ENCODE measurements around the gene DCXR.

Gene DCXR

DNA sequence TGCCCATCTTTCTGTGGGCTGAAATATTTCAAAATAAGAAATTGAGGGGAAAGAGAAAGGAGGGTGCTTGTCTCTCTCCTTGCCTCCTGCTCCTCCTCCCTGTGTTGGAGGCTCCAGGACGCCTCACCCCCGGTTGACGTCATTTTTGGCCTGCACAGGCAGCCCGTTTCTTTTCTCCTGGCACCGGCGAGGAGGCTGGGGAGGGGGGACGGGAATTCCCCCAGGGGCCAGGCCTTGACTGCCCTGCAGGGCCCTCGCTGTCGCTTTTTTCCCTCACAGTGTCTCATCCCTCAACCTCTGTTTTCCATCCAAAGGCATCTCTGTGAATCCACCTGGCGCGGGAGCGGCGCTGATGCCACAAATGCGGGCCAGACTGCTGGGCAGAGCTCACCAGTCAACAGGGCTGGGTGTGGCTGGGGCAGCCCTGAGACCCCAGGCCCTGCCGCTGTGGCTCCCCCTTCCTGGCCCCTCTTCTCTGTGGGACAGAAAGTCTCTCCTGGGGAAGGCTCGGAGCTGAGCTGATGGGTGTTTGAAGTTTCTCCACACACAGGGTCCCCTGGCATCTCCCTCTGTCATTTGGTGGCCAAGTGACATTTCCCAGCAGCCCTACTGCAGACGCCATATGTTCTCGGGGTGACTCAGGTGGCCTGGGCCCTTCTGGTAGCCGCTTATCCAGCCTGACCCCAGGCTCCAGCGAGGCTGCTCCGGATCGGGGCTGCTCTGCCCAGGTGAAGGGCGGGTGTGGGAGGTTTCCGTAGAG lies 30.8 kb downstream of the DCXR start:
- Histone ChIP-seq H3K9me3 (ENCODE audit: insufficient read depth, low read length) (no peaks in the 10 kb centered on the region), H3K9ac (ENCODE audit: insufficient read length, low read depth) (peak overlapping the region; percentile 28), H3K36me3 (ENCODE audit: insufficient read depth, insufficient read length, low read length) (peaks cover 23% of the 10 kb centered on the region), H3K4me3 (ENCODE audit: insufficient read length, low read depth) (no peak overlapping the region), H3K4me1 (ENCODE audit: insufficient read depth, insufficient read length) (peaks cover 41% of the 10 kb centered on the region), H3K27me3 (ENCODE audit: insufficient read depth, insufficient read length) (no peaks in the 10 kb centered on the region)
- no peak for DNase-seq (ENCODE audit: low read depth, low spot score)
- TF ChIP-seq YY1 (IDR thresholded peaks at IDR 0.05; ENCODE audit: insufficient read depth, insufficient read length): no peak
- TF ChIP-seq SUZ12 (IDR thresholded peaks at IDR 0.05; ENCODE audit: extremely low read depth, insufficient read depth, insufficient read length): no peak
- no peak for TF ChIP-seq ZNF274 (IDR thresholded peaks at IDR 0.05; ENCODE audit: low read depth, low read length)

DNA sequence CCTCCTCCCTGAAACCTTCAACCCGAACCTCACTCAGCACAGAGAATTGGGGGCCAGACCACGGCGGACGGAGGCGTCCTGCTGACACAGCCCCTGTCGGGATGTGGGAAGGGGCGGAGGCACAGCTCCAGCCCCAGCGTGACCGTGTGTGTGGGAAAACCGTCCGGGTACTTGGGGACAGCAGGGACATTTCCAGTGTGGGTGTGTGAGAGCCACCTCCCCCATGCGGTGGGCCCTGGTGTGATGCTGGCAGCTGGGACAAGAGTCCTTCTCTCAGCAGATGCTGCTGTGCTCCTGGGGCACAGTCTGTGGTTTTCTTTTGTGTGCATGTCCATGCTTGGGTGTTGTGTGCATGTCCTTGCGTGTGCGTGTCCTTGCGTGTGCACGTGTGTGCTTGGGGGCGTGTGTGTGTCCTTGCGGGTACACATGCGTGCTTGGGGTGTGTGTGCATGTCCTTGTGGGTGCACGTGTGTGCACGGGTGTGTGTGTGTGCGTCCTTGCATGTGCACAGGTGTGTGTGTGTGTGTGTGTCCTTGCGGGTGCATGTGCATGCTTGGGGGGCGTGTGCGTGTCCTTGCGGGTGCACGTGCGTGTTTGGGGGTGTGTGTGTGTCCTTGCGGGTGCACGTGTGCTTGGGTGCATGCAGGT lies 31.7 kb downstream of the DCXR start:
- no peaks in the 10 kb centered on the region for H3K27me3 ChIP-seq (ENCODE audit: insufficient read depth, insufficient read length)
- H3K4me1 ChIP-seq (ENCODE audit: insufficient read depth, insufficient read length): peaks cover 41% of the 10 kb centered on the region
- H3K36me3 ChIP-seq (ENCODE audit: insufficient read depth, insufficient read length, low read length): peaks cover 20% of the 10 kb centered on the region
- H3K9ac ChIP-seq (ENCODE audit: insufficient read length, low read depth): no peak overlapping the region
- no peak for DNase-seq (ENCODE audit: low read depth, low spot score)
- no peak for TF ChIP-seq ZNF274 (IDR thresholded peaks at IDR 0.05; ENCODE audit: low read depth, low read length)
- no peak for TF ChIP-seq SUZ12 (IDR thresholded peaks at IDR 0.05; ENCODE audit: extremely low read depth, insufficient read depth, insufficient read length)
- no peak for TF ChIP-seq YY1 (IDR thresholded peaks at IDR 0.05; ENCODE audit: insufficient read depth, insufficient read length)
- H3K4me3 ChIP-seq (ENCODE audit: insufficient read length, low read depth): no peak overlapping the region
- no peaks in the 10 kb centered on the region for H3K9me3 ChIP-seq (ENCODE audit: insufficient read depth, low read length)

DNA sequence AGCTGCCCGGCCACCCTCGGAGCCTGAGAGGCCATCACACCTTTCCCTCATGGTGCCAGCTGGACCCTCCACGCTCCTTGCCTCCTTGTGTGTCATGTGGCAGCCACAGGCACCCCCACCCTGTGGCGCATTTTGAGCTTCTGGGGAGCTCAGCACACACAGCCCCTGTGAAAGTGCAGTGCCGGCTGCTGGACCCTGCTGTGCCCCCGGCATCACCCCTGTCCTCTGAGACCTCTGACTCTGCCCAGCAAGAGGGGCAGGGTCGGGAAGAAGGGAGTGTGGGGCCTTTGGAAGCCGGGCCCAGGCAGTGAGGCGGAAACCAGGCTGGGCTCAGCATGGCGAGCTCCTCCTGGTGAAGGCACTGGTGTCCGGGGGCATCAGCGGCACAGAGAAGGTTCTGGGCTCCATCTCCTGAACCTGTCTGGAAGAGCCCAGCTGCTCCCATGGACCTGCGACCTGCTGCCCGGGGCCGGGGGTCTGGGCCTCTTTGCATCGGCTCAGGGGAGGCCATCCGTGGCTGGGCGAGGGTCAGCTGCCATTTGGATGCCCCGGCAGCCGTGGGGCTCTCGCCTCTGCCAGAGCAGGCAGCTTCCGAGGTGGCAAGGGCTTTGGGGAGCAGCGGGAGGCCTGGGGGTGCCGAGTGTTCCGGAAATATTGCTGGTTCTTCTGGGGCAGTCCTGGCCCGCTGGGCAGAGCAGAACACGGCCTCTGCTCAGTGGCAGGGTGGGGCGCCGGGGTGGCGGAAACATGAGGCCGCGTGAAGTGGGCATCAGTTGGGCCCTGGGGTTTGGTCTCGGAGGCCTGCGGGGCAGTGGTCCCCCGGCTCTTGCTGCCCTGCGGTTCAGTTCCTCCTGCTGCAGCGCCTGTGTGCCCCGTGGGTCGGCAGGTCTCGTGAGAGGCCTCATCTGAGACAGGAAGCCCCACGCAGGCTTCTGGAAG lies 32.7 kb downstream of the DCXR start:
- no peaks in the 10 kb centered on the region for H3K9me3 ChIP-seq (ENCODE audit: insufficient read depth, low read length)
- peak overlapping the region; percentile 24 for H3K9ac ChIP-seq (ENCODE audit: insufficient read length, low read depth)
- TF ChIP-seq SUZ12 (IDR thresholded peaks at IDR 0.05; ENCODE audit: extremely low read depth, insufficient read depth, insufficient read length) (no peak), ZNF274 (IDR thresholded peaks at IDR 0.05; ENCODE audit: low read depth, low read length) (no peak), YY1 (IDR thresholded peaks at IDR 0.05; ENCODE audit: insufficient read depth, insufficient read length) (no peak)
- no peaks in the 10 kb centered on the region for H3K27me3 ChIP-seq (ENCODE audit: insufficient read depth, insufficient read length)
- H3K4me1 ChIP-seq (ENCODE audit: insufficient read depth, insufficient read length): peaks cover 48% of the 10 kb centered on the region
- no peak for DNase-seq (ENCODE audit: low read depth, low spot score)
- H3K36me3 ChIP-seq (ENCODE audit: insufficient read depth, insufficient read length, low read length): peaks cover 17% of the 10 kb centered on the region
- H3K4me3 ChIP-seq (ENCODE audit: insufficient read length, low read depth): no peak overlapping the region

DNA sequence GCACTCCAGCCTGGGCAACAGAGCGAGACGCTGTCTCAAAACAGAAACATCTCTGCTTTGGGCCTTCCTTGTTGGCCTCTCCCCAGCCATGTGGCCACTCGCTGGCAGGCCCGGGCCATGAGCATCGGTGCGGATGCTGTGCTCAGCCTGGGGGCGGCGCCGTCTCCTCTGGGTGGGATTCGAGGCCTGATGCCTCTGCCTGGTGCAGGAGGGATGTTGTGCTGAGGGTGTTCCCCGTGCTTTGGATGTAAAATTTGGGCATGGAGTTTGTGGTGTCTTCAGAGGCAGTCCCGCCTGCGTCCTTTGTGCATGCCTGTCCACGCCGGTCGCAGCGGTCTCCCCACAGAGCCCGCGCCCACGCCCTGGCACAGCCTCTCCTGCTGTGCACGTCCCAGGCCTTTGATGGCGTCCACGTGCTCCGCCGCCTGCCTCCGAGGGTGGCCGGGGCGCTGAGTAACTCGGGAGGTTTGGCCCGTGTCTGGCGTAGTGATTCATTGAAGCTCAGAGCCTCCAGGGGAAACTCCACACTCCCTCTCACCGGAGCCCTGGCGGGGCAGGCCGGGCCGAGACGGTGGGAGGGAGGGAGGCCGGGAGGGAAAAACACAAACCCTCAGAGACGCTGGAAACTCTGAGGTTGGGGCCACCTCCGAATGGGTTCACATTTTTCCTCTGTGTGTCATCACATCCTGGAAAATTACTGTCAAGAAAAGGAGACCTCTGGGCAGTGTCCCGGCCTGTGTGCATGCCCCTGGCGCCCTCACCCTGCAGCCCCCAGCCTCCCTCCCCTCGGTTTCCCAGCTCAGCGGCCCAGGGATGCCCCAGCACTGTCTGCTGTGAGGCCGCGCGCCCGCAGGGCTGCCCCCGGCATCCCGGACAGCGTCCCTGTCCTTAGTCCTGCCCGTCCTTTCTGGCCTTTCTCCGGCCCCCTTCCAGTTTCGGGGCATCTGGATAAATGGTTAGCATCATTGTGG lies 33.8 kb downstream of the DCXR start:
- Histone ChIP-seq H3K9ac (ENCODE audit: insufficient read length, low read depth) (peak overlapping the region; percentile 58), H3K4me1 (ENCODE audit: insufficient read depth, insufficient read length) (peaks cover 52% of the 10 kb centered on the region), H3K4me3 (ENCODE audit: insufficient read length, low read depth) (no peak overlapping the region), H3K36me3 (ENCODE audit: insufficient read depth, insufficient read length, low read length) (peaks cover 11% of the 10 kb centered on the region), H3K9me3 (ENCODE audit: insufficient read depth, low read length) (no peaks in the 10 kb centered on the region), H3K27me3 (ENCODE audit: insufficient read depth, insufficient read length) (no peaks in the 10 kb centered on the region)
- no peak for DNase-seq (ENCODE audit: low read depth, low spot score)
- TF ChIP-seq YY1 (IDR thresholded peaks at IDR 0.05; ENCODE audit: insufficient read depth, insufficient read length) (no peak), SUZ12 (IDR thresholded peaks at IDR 0.05; ENCODE audit: extremely low read depth, insufficient read depth, insufficient read length) (no peak), ZNF274 (IDR thresholded peaks at IDR 0.05; ENCODE audit: low read depth, low read length) (no peak)

DNA sequence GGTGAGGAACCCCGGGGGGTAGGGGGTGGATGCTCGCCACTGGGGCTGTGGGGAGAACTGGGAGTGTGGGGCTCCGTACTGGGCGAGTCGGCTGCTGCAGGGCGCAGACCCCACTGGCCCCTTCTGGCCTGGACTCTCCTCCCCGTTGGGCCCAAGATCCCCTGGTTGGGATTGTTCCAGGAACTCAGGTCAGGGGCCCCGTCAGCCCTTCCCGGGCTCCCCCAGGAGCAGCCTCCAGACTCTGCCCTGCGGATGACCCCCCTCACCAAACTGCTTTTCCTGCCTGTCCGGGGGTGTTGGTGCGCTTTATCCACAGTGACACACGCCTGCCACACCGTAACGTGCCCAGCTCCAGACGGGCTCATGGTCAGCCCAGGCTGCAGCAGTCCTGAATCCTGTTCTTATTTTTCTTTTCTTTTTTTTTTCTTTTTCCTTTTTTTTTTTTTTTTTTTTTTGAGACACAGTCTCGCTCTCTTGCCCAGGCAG lies 35.9 kb downstream of the DCXR start:
- no peak for DNase-seq (ENCODE audit: low read depth, low spot score)
- Histone ChIP-seq H3K9me3 (ENCODE audit: insufficient read depth, low read length) (no peaks in the 10 kb centered on the region), H3K4me1 (ENCODE audit: insufficient read depth, insufficient read length) (peaks cover 40% of the 10 kb centered on the region), H3K9ac (ENCODE audit: insufficient read length, low read depth) (no peak overlapping the region), H3K36me3 (ENCODE audit: insufficient read depth, insufficient read length, low read length) (peaks cover 18% of the 10 kb centered on the region), H3K27me3 (ENCODE audit: insufficient read depth, insufficient read length) (no peaks in the 10 kb centered on the region), H3K4me3 (ENCODE audit: insufficient read length, low read depth) (no peak overlapping the region)
- TF ChIP-seq ZNF274 (IDR thresholded peaks at IDR 0.05; ENCODE audit: low read depth, low read length) (no peak), YY1 (IDR thresholded peaks at IDR 0.05; ENCODE audit: insufficient read depth, insufficient read length) (no peak), SUZ12 (IDR thresholded peaks at IDR 0.05; ENCODE audit: extremely low read depth, insufficient read depth, insufficient read length) (no peak)

All from NT2/D1 (cell line).